Measurements from ENCODE around the gene BCAS1.

Gene BCAS1

DNA sequence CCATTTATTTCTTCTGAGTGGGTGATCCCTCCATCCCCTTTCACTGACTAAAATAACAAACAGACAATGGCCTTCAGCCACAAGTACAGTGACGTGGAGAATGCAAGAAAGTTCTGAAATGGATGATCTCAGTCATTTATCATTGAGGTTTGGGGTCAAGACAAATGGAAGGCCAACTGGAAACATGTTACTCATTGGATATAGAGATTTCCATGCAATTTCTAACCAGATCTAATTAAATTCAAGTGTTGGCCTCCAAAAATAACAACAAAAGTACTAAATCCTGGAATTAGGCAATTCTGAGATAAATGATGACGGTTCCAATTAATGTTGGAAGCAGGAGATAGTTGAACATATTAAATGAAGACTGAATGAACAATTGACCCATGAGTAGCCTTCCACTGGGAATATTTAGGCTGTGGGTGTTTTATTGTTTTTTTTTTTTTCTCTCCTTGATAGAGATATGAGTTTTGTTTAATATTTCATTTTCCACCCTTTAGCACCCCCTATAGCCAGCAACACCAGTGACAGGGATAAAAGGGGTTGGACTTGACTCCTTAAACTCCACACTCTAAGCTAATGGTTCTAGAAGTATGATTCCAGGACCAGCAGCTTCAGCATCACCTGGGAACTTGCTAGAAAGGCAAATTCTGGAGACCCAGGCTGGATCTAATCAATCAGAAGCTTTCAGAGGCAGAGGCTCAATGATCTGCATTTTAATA lies 112.8 kb downstream of the BCAS1 start:
- no peak for DNase-seq

DNA sequence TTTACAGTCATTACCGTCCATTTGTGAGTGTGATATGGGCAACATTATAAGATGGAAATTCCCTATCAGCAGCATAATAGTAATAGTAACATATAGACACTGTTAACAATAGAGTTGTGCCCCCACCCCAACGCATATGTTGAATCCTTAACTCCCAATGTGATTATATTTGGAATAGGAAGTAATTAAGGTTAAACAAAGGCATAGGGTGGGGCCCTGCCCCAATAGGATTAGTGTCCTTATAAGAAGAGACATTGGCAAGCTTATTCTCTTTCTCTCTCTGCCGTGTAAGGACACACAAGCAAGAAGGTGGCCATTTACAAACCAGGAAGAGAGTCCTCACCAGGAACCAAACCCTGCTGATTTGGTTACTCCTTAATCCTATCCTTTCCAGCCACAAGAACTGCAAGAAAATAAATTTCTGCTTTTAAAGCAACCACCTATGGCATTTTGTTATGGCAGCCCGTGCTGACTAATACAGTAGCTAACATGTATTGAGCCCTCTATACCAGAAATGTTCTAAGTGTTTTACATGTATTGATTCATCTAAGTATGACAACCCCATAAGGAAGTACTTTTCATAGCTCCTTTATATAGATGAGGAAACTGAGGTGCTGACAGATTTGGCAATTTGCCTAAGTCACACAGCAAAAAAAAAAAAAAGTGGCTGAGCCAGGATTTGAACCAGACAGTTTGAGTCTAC lies 114.2 kb downstream of the BCAS1 start:
- DNase-seq = no peak

DNA sequence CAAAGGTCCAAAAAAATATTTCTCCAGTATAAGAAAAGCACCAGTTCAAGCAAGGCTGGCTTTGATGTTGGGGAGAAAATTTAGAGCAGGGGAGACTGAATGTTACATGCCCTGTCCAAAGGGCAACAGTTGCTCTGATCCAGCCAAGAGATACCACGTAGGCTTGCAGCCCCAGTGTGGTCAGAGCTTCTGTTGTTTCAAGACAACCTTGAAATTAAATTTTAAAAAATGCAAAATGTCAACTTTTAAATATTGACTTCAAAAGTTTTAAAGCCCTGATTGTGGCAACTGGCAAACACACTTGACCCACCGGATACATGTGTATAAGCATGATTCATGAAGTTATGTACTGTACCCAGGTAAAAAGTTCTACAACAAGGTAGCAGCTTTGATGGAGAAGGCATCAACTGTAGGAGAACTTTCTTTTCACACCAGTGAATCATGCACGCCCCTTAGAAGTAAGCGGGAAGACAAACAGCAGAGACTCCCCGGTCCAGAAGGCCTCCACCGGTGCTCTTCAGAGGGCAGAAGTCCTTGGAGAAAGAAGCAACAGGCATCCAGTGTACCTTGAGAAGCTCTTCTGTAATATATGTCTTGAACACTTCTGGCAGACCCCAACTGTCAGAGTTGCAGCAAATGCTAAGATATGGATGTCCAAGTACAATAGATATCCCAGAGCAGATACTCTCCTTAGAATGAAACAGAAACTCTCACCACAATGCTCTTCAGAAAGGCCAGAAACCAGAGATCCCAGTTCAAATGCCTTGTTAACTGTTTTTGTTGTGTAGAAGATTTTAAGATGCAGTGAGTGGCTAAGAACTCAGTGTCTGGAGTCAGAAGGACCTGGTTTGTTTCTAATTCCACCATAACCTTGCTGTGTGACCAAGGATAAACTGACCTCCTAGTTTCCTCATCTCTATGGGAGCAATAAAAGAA lies 115.4 kb downstream of the BCAS1 start:
- DNase-seq = no peak

DNA sequence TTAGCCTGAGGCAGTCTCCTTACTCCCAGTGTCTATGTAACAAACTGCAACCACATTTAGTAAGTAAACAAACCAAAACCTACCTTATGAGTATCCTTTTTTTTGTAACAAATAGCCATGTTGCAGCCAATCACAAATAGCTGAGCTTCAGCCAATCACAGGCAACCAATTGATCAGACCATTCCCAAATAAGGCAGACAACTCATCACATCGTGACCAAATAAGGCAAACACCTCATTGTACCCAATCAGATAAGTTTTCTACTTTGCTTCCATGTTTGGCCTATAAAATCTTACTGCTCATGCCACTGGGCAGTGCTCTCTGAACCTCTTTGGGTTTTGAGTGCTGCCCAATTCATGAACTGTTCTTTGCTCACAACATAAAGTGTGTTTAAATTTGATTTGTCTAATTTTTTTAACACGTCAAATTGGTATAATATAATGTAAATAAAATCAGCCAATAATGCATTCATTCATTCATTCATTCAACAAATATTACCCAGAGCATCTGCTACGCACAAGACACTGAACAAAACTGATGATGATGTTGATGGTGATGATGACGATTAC lies 117.8 kb downstream of the BCAS1 start:
- no peak for DNase-seq

DNA sequence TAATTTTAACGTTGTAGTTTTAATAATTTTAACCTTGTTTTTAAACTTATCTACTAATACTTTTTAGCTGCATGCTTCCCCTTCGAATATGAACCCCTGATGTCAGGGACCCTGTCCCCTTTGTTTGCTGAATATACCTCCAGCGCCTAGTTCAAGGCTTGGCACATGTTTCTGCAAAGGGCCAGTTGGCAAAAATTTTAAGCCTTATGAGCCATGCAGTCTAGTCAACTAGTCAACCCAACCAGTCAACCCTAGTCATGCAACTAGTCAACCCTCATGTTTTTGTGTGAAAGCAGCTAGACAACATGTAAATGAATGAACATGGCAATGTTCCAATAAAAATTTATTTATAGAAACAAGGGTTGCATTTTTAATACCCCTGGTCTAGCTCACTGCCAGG lies 119.8 kb downstream of the BCAS1 start:
- DNase-seq = no peak

DNA sequence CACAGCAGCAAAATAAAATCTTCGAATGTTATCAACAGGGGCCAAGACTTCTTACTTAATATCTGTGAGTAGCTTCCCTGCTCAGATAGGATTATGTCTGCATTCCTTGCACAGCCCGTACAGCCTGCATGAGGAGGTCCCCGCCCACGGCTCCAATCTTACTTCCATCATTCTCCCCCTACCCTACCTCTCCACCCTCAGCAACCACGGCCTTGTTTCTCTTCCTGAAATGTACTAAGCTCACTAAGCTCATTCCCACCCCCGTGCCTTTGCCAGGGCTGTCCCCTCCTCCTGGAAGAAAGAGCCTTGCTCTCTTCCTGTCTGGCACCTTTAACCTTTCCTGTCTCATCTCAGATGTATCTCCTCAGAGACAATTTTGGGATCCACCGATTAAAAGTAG lies 120.4 kb downstream of the BCAS1 start:
- no peak for DNase-seq

DNA sequence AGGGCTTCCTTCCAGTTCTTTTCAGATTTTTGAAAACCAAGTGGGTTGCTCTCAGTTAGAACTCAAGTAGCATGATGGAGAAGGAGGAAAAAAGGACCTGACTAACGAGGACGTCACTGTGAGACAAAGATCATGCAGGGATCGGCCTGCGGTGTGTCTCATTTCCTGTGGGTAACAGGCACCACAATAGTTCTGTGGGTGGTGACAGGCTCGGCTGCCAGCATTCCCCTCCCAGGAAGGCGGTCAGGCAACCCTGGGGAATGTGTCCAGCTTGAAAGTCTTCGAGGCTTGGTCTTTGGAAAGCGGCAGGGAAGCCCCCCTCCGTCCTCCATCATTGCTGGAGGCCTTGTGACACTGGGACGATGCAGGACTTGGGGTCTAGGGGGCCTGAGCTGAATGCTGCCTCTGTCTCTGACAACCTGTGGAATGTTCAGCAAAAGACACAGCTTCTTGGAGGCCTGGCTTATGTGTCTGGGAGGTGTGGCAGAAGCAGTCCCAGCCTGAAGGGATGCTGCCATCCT lies 121.0 kb downstream of the BCAS1 start:
- DNase-seq = peak; percentile 63

DNA sequence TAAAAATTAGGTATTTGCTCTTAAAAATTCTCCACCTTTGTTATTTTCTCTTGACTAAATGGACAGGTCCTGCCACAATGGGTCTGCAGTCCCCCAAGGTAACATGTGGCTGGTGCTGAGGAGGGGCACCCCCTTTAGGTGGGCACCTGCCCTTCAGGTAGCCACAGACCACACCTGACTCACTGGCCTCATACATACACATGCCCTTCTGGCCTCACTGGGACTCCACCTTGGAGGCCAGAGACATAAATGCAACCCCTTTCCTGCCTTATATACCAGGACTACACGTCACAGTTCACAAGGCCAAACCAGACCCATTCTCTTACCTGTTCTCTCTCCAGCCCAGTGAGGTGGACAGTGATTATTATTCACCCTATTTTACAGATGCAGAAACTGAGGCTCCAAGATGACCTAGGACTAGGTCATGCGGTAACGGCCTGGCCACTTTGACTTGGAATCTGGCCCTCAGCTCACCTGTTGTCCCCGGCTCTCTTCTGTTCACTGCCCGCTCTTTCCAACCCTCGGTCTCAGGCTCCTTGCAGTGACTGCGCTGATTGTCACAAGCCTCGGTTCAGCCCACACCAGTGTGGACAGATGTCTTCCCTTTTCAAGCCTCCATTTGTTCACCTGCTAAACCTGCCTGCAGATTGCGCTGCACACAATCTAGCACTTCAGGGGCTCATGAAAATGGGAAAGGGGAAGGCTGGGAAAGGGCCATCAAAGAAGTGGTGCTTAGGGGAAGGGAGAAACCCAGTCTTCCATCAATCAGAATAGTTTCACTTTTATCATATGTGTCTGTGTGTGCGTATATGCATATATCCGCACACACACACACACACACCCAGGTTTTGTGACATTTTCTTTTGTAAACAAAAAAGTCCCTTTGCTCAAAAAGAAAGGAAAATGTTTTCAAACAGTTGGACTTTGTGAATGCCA lies 121.7 kb downstream of the BCAS1 start:
- DNase-seq = no peak

DNA sequence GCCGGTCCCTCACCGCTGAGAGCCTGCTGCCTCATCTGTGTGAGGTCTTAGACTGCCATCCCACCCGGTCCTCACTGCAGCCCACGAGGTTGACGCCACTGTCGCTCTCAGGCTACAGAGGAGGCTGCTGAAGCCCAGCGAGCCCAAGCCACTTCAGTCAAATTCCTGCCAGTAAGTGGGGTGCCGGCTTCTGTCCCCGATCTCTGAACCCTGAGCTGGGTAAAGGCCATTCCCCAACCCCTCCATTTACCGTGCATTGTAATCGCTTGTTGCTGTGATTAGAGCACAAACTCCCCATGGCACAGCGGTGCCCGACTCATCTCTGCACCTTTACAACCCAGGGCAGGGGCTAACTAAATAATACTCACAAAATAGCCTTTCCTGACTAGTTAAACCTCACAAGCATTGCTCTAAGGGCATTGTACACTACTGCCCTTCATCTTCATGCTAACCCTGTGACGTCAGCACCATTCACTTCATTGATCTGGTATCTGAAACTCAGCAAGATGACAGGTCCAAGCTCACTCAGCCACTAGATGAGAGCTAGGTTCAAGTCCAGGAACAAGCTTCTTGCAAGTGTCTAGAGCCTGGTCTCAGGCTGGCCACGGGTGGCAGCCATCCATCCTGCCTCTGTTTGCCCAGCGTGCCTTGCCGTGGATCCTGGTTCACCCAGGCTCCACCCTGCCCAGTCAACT lies 122.7 kb downstream of the BCAS1 start:
- DNase-seq = no peak

DNA sequence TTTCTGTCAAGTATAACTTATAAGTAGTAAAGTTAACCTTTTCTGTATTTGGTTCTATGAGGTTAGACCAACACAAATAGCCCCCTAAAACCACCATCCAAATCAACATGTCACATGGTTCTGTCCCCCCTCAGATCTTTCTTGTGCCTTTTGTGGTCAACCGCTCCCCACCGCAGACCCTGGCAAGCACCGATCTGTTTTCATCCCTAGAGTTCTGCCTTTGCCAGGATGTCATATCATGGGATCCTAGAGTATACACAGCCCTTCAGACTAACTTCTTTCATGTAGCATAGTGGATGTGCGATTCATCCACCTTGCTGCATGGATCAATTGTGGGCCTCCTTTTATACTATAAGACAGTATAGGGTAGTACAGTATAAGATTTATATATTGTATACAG lies 124.3 kb downstream of the BCAS1 start:
- no peak for DNase-seq

DNA sequence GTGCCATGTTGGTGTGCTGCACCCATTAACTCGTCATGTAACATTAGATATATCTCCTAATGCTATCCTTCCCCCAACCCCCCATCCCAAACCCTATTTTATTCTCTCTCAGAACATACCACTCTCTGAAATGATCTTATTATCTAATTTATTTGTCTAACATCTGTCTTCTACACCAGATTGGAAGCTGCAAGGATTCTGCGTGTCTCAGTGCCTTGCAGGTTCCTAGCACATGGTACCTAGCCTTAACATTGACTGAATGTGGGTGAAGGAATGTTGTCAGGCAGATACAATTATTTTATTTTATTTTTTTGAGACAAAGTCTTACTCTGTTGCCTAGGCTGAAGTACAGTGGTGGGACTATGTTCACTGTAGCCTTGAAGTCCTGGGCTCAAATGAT lies 124.9 kb downstream of the BCAS1 start:
- DNase-seq = no peak

DNA sequence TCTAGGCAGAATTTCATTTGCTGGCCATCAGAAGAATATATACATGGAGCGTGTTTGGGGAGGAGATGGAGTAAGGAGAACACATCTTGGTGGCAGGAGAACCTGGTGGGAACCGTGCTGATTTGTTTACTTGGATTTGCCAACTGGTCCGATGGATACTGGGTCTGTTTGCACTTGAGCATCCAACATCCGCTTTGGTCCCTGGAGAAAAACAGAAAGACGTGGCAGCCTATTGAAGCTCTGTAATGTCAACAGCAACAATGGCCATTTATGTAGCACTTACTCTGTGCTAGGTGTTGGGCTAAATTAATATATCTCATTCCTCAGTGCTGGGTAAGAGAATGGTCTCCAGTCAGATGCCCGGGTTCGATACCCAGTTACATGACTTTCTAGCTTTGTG lies 125.6 kb downstream of the BCAS1 start:
- no peak for DNase-seq

DNA sequence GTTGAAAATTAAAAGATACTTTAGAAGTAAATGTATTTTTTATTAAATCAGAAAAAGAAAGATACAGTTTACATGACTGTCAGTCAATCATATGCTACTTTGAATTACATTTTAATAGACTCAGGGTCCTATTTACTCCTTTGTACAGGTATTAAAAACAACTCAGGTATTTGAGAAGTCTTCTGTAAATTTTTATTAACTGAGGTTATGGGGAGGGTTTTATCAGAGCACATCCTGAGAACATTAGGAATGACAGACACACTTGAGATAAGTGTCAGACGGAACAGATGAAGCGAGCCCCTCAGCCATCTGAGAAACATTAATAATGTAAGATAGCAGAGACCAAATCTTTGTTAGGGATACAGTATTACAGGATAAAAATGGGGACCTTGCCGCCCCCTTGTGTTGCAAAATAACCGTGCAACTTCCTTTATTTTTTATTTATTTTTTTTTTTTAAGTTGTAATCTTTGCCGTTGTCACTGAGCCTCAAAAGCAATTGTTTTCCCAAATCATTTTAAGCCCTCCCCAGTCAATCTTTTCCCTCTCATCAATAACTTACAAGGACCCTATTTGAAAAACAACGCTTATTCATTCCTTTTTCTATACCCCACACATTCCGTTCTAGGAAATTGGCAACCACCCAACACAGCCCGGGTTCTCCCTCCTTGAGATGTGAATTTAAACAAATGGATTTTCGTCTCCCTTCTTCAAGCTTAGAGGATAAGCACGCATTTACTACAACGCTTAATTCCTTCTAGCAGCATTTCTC lies 126.7 kb downstream of the BCAS1 start:
- DNase-seq = peak; percentile 38

DNA sequence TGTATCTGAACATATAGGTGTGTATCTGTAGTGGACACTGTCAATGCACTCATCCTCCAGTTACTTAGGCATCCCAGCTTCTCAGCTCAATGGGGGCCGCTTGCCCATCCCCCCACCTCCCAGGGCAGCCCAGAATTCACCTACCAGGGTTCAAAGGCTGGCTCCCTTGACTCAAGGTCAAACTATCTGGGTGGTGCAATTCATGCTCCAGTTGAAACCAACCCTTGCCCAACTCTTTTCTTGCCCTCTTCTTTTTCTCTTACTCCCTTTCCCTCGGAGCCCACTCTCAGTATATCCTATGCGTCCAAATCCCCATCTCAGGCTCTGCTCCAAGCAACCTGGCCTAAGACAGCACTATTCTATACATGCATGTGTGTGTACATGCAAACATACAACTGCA lies 127.4 kb downstream of the BCAS1 start:
- DNase-seq = no peak

DNA sequence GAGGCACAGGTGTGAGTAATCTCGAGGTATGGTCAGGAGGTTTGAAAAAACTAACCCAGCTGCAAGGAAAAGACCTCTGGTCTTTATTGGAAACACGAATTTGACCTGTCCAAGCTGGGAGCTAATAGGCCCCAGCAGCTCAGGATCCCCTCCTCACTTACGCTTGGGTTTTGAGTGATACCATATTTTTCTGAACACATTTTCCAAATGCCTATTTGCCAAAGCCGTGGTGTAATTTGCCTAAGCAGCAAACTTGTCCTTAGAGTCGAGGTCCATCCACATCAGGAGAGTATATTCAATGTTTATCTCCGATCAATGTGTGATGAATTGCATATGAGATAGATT lies 128.0 kb downstream of the BCAS1 start:
- DNase-seq = no peak

DNA sequence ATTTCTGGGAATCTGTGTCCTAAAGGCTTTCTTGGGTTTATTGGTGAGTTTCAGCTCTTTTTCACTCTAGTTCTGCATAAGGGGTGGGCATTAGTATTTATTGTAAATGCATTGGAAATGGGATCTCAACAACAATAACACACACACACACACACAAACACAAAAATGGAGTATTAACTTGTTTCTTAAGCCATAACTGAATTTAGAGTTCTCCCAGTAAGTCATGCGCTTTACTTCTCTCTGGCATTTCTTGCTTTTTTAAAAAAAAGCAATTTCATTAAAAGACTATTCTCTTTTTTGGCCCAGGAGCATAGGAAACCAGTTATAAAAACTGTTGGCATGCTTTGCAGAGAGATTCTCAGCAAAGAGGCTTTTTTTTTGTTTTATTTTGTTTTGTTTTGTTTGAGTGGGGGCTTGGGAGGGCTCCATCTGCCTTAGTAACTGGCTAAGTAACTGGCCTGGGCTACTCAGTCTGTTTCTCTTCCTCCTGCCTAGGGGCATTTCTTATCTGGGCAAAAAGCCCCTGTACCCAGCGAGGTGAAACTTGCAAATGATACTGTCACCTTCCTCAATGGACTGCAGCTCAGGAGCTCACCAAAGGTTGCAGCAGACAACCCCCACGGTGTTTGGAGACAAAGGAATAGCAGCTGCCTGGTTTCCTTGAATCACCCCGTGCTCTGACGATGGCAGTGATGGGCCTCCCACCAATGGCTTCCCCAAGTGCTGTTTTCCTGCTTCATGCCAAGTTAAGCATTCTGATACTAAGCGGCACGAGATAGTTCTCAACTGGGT lies 128.5 kb downstream of the BCAS1 start:
- peak; percentile 32 for DNase-seq

DNA sequence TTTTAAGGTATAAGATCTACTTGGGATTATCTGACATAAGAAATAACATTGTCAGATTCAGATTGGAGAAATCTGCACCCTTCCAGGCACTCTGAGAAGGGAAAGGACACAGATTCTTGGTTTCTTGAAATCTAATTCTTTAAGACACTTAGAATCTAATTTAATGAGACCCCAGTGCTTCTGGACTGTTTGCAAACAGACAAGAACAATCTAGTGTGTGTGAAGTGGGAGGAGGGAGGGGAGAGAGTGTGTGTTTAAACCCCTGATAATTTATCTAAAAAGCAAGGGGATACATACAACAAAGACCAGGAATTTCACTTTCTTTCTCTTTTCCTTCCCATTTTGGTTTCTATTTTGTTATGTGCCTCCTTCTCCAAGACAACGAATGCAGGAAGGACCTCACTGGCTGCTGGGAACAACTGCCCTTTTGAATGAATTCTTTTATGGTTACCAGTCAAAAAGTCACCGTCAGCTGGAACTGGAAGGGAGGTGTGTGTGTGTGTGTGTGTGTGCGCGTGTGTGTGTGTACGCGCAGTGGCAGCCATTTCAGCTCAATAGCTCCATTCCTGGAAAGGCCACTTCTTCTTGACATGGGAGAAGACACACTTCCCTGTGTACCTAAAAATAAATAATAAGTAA lies 129.4 kb downstream of the BCAS1 start:
- peak; percentile 67 for DNase-seq

DNA sequence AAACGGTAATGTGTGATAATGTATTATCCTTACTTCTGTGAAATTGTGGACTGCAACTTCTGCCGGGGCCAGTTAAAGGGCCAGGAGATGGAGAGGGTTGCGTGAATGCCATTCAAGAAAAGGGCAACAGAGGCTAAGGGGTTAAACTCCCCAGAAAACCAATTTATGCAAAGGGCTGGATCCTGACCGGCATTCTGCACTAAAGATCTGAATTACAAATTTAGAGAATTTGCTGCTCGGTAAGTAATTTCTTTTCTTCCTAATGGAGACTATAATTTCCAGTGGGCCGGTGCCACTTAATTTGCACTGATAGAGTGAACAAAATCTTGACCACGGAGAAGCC lies 130.1 kb downstream of the BCAS1 start:
- no peak for DNase-seq
